Uterus (tissue), 2 donors: ENCODE data around the gene VSTM4.

Experiments
- CTCF ChIP-seq, 4 experiments: fragments of 200-600 bp in 2 of 4; fragments of 450-650 bp in 2 of 4; sonication (generic) in 2 of 4; IDR thresholded peaks; one replicate each; pipeline ENCODE4 v1.5.1; 2016 to 2019; ENCODE audit warnings: antibody characterized with exemption in 4 of 4, mild to moderate bottlenecking in 2 of 4, moderate library complexity in 1 of 4
- POLR2A ChIP-seq, 2 donors: fragments of 450-650 bp; IDR thresholded peaks; one replicate each; pipeline ENCODE4 v1.6.1; 2016; ENCODE audit warnings: antibody characterized with exemption in 2 of 2, mild to moderate bottlenecking in 1 of 2, moderate library complexity in 1 of 2

- no peak for TF ChIP-seq CTCF (IDR thresholded peaks at IDR 0.05)
- no peak for TF ChIP-seq POLR2A (IDR thresholded peaks at IDR 0.05)
Measured at GRCh38 chr10:49143249-49143648, 27.9 kb upstream of the VSTM4 start.
